Lower lobe of right lung (tissue), 2 donors: ENCODE results near the gene KRT15. TPM values are rescaled to one million over a fixed set of nuclear protein-coding genes. Genes with fewer than 3 reads are reported as not detected.

Experiments used
- ATAC-seq, 2 donors: fragments of 200-7000 bp; cut with Tn5 transposase; one replicate each; pipeline ENCODE4 v1.9.1; 2020 to 2022; ENCODE audit warnings: mild to moderate bottlenecking in 2 of 2, moderate library complexity in 2 of 2
- DNase-seq: peaks from one replicate; pipeline ENCODE4 v3.0.0-alpha.2; 2020
- H3K27ac ChIP-seq: fragments of 200-600 bp; one replicate; pipeline ENCODE4 v1.8.0; 2022
- H3K27me3 ChIP-seq: fragments of 200-600 bp; one replicate; pipeline ENCODE4 v1.8.0; 2022; ENCODE audit warnings: low read depth
- H3K36me3 ChIP-seq: fragments of 200-600 bp; one replicate; pipeline ENCODE4 v1.8.0; 2022; ENCODE audit warnings: mild to moderate bottlenecking
- H3K4me1 ChIP-seq: fragments of 200-600 bp; one replicate; pipeline ENCODE4 v1.8.0; 2022
- H3K4me3 ChIP-seq: fragments of 200-600 bp; one replicate; pipeline ENCODE4 v1.8.0; 2022; ENCODE audit warnings: mild to moderate bottlenecking
- H3K9me3 ChIP-seq: fragments of 200-600 bp; one replicate; pipeline ENCODE4 v1.8.0; 2022
- intact Hi-C: fragments of 100-400 bp; cut with DNase I; formaldehyde crosslinking; loops from one replicate; pipeline ENCODE4 v1.11.0; 2022
- total RNA-seq: library from RNA; stranded (reverse); fragmentation: NEBNext Ultra II Directional; extraction: Animal tissue kit (Norgen Biotek cat#: 25700); gene quantifications from one replicate; pipeline ENCODE4 v1.2.1, GENCODE V29; 2021
- TF ChIP-seq, protein P1 (sequence below): fragments of 200-600 bp; IDR thresholded peaks from one replicate; pipeline ENCODE4 v1.8.0; 2022; ENCODE audit warnings: antibody characterized with exemption, mild to moderate bottlenecking
- donor health status: DM: no; HTN: yes; CAD: no; lungs with severe emphysema.

KRT15 gene
- total RNA-seq, 1 donor from 2014 or later, result 9.0 TPM

DNA sequence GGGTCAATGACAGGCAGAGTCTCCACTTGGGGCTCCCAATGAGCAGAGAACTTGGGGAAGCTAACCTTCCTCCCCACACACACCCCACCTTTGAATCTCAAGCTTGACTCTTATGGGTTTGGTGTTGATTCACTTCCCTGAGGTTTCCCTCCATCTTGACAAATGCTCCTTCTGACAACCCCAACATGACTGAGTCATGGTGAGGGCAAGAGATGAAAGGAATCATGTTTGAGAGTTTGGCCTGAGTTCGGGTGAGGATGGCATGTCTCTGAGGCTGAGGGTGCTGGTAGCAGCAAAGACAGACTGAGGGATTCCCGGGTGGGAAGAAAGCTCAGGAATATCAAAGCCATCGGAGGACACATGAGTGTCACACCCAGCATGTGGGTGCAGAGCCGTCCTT lies 34.5 kb upstream of the KRT15 start:
- Histone ChIP-seq H3K9me3 (no peaks in the 10 kb centered on the region), H3K27me3 (no peaks in the 10 kb centered on the region), H3K4me3 (no peak overlapping the region), H3K4me1 (peaks cover 15% of the 10 kb centered on the region), H3K27ac (no peak overlapping the region), H3K36me3 (no peaks in the 10 kb centered on the region)
- DNase-seq (no peak), ATAC-seq (no peak)
- TF ChIP-seq, protein P1, sequence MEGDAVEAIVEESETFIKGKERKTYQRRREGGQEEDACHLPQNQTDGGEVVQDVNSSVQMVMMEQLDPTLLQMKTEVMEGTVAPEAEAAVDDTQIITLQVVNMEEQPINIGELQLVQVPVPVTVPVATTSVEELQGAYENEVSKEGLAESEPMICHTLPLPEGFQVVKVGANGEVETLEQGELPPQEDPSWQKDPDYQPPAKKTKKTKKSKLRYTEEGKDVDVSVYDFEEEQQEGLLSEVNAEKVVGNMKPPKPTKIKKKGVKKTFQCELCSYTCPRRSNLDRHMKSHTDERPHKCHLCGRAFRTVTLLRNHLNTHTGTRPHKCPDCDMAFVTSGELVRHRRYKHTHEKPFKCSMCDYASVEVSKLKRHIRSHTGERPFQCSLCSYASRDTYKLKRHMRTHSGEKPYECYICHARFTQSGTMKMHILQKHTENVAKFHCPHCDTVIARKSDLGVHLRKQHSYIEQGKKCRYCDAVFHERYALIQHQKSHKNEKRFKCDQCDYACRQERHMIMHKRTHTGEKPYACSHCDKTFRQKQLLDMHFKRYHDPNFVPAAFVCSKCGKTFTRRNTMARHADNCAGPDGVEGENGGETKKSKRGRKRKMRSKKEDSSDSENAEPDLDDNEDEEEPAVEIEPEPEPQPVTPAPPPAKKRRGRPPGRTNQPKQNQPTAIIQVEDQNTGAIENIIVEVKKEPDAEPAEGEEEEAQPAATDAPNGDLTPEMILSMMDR, result no peak
- intact Hi-C loops, result no loop called here

DNA sequence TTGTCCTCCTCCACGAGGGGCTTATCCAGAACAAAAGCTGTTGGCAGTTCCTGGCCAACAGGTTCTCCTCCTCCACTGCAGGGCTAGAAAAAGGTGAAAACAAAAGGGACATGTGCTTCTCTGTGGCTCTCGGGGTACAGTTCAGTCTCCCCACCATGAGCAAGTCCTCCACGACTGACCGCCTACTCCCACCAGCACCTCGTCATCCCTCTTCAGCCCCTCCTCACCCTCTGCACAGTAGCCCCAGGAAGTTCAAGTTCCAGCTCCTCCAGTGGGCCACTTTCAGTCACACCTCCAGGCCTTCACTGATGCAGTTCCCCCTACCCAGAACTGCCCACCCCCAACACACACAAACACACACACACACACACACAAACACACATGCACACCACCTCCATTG lies 33.8 kb upstream of the KRT15 start:
- intact Hi-C loops, result no loop called here
- no peak for DNase-seq
- Histone ChIP-seq H3K27ac (no peak overlapping the region), H3K4me1 (peaks cover 21% of the 10 kb centered on the region), H3K36me3 (no peaks in the 10 kb centered on the region), H3K4me3 (no peak overlapping the region), H3K9me3 (no peaks in the 10 kb centered on the region), H3K27me3 (no peaks in the 10 kb centered on the region)
- no peak for ATAC-seq
- TF ChIP-seq, protein P1, result no peak

DNA sequence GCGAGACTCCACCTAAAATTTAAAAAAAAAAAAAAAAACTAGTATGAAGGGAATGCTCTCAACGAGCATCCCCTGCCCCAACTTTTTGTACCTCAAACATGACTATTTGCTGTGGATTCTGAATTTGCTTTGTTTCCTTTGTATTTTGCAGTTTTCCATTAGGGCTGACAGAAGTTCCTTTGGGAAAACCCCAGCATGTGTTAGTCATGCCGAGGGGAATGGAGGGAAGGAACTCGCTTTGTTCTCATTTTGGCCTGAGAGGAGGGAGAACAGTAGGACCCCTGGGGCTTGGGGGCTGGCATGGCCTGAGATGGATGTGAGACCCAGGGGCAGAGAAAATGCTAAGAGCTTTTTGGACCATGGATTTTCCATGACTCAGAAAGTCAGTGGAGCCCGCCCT lies 32.7 kb upstream of the KRT15 start:
- Histone ChIP-seq H3K27me3 (no peaks in the 10 kb centered on the region), H3K9me3 (no peaks in the 10 kb centered on the region), H3K36me3 (no peaks in the 10 kb centered on the region), H3K4me3 (no peak overlapping the region), H3K4me1 (peaks cover 21% of the 10 kb centered on the region), H3K27ac (no peak overlapping the region)
- TF ChIP-seq, protein P1, result no peak
- DNase-seq (no peak), ATAC-seq (no peak)
- intact Hi-C loops, result no loop called here

DNA sequence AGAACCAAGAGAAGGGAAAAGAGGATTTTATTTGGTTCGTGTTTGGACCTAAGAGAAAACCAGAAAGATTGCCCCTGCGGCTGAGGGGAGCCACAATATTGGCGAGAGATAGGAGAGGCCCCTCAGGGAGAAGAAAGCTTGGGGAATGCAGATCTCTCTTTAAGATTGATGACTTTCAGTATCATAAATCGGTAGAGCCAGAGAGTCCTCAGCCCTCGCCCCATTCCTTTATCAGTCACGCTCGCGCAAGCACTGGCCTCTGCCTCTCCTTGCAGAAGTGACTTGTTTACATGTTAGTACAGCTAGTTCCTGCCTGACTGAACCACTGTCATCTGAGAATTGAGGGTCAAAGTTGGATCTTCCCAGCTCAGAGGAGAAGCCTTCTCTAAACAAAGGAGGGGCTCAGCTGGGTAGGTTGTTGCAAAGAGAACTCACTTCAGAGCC lies 30.9 kb upstream of the KRT15 start:
- no peaks in the 10 kb centered on the region for H3K36me3 ChIP-seq
- H3K27ac ChIP-seq, result no peak overlapping the region
- ATAC-seq (no peak), DNase-seq (no peak)
- no peak overlapping the region for H3K4me3 ChIP-seq
- H3K4me1 ChIP-seq, result peaks cover 21% of the 10 kb centered on the region
- H3K27me3 ChIP-seq, result no peaks in the 10 kb centered on the region
- TF ChIP-seq, protein P1, result no peak
- H3K9me3 ChIP-seq, result no peaks in the 10 kb centered on the region
- intact Hi-C loops, result no loop called here

DNA sequence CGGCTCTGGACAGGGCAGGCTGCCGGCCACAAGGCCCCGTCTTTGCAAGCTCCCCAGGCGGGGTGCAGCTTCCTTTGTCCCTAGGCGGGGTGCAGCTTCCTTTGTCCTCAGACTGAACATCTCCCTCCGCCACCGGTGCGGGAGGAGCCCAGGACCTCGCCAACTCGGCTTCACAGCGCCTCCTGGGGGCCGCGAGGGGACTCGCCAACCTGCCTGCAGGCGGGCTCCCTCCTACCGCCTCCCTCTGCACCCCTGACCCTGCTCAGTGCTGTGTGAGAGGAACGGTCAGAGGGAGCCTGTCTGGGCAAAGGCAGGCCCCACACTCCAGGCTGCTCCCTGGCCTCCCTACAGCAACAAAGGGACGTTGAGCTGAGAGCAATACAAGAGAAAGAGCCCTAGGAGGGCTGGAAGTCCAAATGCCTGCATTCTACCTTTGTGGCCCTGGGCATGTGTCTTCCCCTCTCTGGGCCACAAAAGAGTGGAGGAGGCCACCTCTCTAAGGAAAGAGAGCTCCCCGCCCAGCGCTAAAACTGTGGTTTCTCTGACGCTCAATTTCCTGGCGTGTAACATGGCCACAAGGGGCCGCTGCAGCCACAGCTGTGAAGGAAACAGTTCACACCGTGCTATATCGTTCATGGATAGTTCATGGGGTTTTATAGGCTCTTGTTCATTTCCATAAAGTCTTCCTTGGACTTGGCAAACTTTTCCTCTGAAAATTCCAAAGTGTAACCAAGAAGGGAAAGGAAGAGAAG lies 30.3 kb upstream of the KRT15 start:
- intact Hi-C loops, result no loop called here
- no peaks in the 10 kb centered on the region for H3K36me3 ChIP-seq
- peak overlapping the region; percentile 32 for H3K4me3 ChIP-seq
- H3K4me1 ChIP-seq, result peaks cover 21% of the 10 kb centered on the region
- ATAC-seq, result peak; percentile 96
- peak overlapping the region; percentile 74 for H3K27ac ChIP-seq
- no peaks in the 10 kb centered on the region for H3K27me3 ChIP-seq
- H3K9me3 ChIP-seq, result no peaks in the 10 kb centered on the region
- peak; percentile 90 for DNase-seq
- TF ChIP-seq, protein P1, result peak; percentile 88
